HepG2 (cell line): ENCODE measurements around the gene SNCAIP. TPM values are rescaled to one million over a fixed set of nuclear protein-coding genes. Genes with fewer than 3 reads are reported as not detected.

ENCODE experiments used
- ATAC-seq: fragments of 200-7000 bp; cut with Tn5 transposase; 3 replicates; pipeline ENCODE4 v1.9.1; 2020; ENCODE audit warnings: mild to moderate bottlenecking, moderate library complexity
- BruUV-seq: library from RNA; stranded (reverse); fragments of 400-500 nt; replicated peaks from 2 replicates; lab custom pipeline; 2021; lab: Mats Ljungman, UMichigan
- CTCF ChIA-PET: fragments of 300-600 bp; formaldehyde crosslinking; extraction: SDS; loops from one replicate; lab custom pipeline; 2021; ENCODE audit warnings: low total read pairs, inconsistent platforms, low intra/inter-chr PET ratio; lab: Yijun Ruan, JAX
- POLR2A ChIA-PET: fragments of 350-600 bp; sonication (Branson Sonifier 250); formaldehyde crosslinking; loops from one replicate; lab custom pipeline; 2020; ENCODE audit warnings: antibody characterized with exemption, inconsistent platforms; lab: Yijun Ruan, JAX
- DNase-seq: peaks from one replicate; pipeline ENCODE4 v3.0.0-alpha.2; 2015; ENCODE audit warnings: low spot score
- FAIRE-seq: peaks from 3 replicates; lab custom pipeline; 2011; peaks lifted over from hg19 to GRCh38; lab: Jason Lieb, UNC
- H2AFZ ChIP-seq: one replicate; pipeline ENCODE4 v1.6.1; 2011; ENCODE audit warnings: low read length, inconsistent platforms
- H3K27ac ChIP-seq: fragments of 300-600 bp; 3 replicates; pipeline ENCODE4 v1.8.0; 2011; ENCODE audit warnings: mixed run types, mild to moderate bottlenecking, mixed read lengths, low read length, inconsistent platforms; ENCODE audit not compliant: insufficient read depth; ENCODE audit errors: extremely low read length
- H3K27me3 ChIP-seq, 2 experiments: fragments of 200-600 bp in 1 of 2; 2 replicates in 1 of 2; 3 replicates in 1 of 2; pipeline versions ENCODE4 v1.6.0 to v1.8.0; 2011; ENCODE audit warnings: low read length in 2 of 2, mild to moderate bottlenecking in 2 of 2, moderate library complexity in 2 of 2, inconsistent platforms in 1 of 2; ENCODE audit not compliant: insufficient read depth in 2 of 2, control insufficient read depth in 1 of 2
- H3K36me3 ChIP-seq, 2 experiments: fragments of 200-600 bp in 1 of 2; replicated peaks in 1 of 2; 2 replicates in 1 of 2; 3 replicates in 1 of 2; pipeline versions ENCODE4 v1.5.1 to v1.8.0; 2011; ENCODE audit warnings: low read length in 2 of 2, inconsistent platforms in 1 of 2; ENCODE audit not compliant: insufficient read depth in 2 of 2, control insufficient read depth in 1 of 2
- H3K4me1 ChIP-seq: 2 replicates; pipeline ENCODE4 v1.5.1; 2012; ENCODE audit warnings: low read length, inconsistent platforms; ENCODE audit not compliant: insufficient read depth
- H3K4me2 ChIP-seq: 2 replicates; pipeline ENCODE4 v1.6.0; 2011; ENCODE audit warnings: low read depth, low read length, inconsistent platforms
- H3K4me3 ChIP-seq, 3 experiments: fragments of 200-600 bp in 1 of 3; sonication (generic), shearing (Covaris generic) in 1 of 3; replicated peaks in 1 of 3; 2 replicates each; pipeline ENCODE4 v1.5.1; 2011 to 2016; ENCODE audit warnings: low read length in 3 of 3, inconsistent platforms in 2 of 3, low read depth in 2 of 3, mild to moderate bottlenecking in 2 of 3, control low read depth in 1 of 3, mixed read lengths in 1 of 3; ENCODE audit not compliant: insufficient read depth in 1 of 3
- H3K79me2 ChIP-seq: one replicate; pipeline ENCODE4 v1.6.1; 2011; ENCODE audit warnings: low read length, inconsistent platforms; ENCODE audit not compliant: insufficient read depth
- H3K9ac ChIP-seq: 2 replicates; pipeline ENCODE4 v1.6.0; 2011; ENCODE audit warnings: mild to moderate bottlenecking, low read depth, low read length, inconsistent platforms; ENCODE audit not compliant: insufficient read depth
- H3K9me3 ChIP-seq: 2 replicates; pipeline ENCODE4 v1.5.1; 2012; ENCODE audit warnings: mild to moderate bottlenecking, low read length
- H4K20me1 ChIP-seq: 2 replicates; pipeline ENCODE4 v1.6.0; 2011; ENCODE audit warnings: inconsistent platforms, mild to moderate bottlenecking, low read length, moderate library complexity; ENCODE audit not compliant: insufficient read depth
- CCDC6 ChIP-seq: sonication (generic); formaldehyde crosslinking; IDR thresholded peaks from 2 replicates; pipeline ENCODE4 v1.8.1; 2022; ENCODE audit warnings: mild to moderate bottlenecking, missing genetic modification reagents, moderate library complexity
- HNRNPUL1 ChIP-seq: fragments of 200-400 bp; formaldehyde crosslinking; IDR thresholded peaks from 2 replicates; pipeline ENCODE4 v1.6.1; 2017; ENCODE audit warnings: low read depth, mild to moderate bottlenecking, low read length, moderate library complexity
- KAT7 ChIP-seq: IDR thresholded peaks from 2 replicates; pipeline ENCODE4 v1.6.1; 2018; ENCODE audit warnings: borderline replicate concordance, missing compliant biosample characterization
- MEIS2 ChIP-seq: sonication (generic); formaldehyde crosslinking; IDR thresholded peaks from 2 replicates; pipeline ENCODE4 v1.9.0; 2021; ENCODE audit warnings: mild to moderate bottlenecking, missing genetic modification reagents
- MTA1 ChIP-seq: sonication (generic); formaldehyde crosslinking; IDR thresholded peaks from 2 replicates; pipeline ENCODE4 v1.4.0; 2020; ENCODE audit warnings: missing genetic modification reagents, mild to moderate bottlenecking, borderline replicate concordance
- SIX4 ChIP-seq: sonication (generic); formaldehyde crosslinking; IDR thresholded peaks from 2 replicates; pipeline ENCODE4 v1.4.0; 2020; ENCODE audit warnings: missing genetic modification reagents
- SPEN ChIP-seq: sonication (generic); formaldehyde crosslinking; IDR thresholded peaks from 2 replicates; pipeline ENCODE4 v1.5.1; 2020; ENCODE audit warnings: low read depth, mild to moderate bottlenecking, missing genetic modification reagents
- ZBTB21 ChIP-seq: sonication (generic); formaldehyde crosslinking; IDR thresholded peaks from 2 replicates; pipeline ENCODE4 v1.4.0; 2020; ENCODE audit warnings: missing genetic modification reagents
- ZKSCAN8 ChIP-seq: IDR thresholded peaks from 2 replicates; pipeline ENCODE4 v1.6.1; 2016; ENCODE audit warnings: borderline replicate concordance, missing genetic modification reagents, missing compliant biosample characterization
- ZMYM2 ChIP-seq: sonication (generic); formaldehyde crosslinking; IDR thresholded peaks from 2 replicates; pipeline ENCODE4 v1.8.0; 2022; ENCODE audit warnings: mild to moderate bottlenecking, missing genetic modification reagents
- ZNF143 ChIP-seq: sonication (generic); formaldehyde crosslinking; IDR thresholded peaks from 2 replicates; pipeline ENCODE4 v1.4.0; 2020; ENCODE audit warnings: missing genetic modification reagents
- ZNF484 ChIP-seq: sonication (generic); formaldehyde crosslinking; IDR thresholded peaks from 2 replicates; pipeline ENCODE4 v1.5.1; 2020; ENCODE audit warnings: mild to moderate bottlenecking, low read depth, missing genetic modification reagents, borderline replicate concordance
- ZNF644 ChIP-seq: IDR thresholded peaks from 2 replicates; pipeline ENCODE4 v1.6.1; 2016; ENCODE audit warnings: low read depth
- WGBS: methylation state at CpG from one replicate; pipeline ENCODE4 v1.1.6; 2017; ENCODE audit warnings: low lambda C conversion rate; 5-methylcytosine and 5-hydroxymethylcytosine counted together
- in situ Hi-C: cut with HindIII; loops from 2 replicates; pipeline ENCODE4 v1.10.0; 2017; ENCODE audit warnings: low pct_unique_long_range_greater_than_20kb; ENCODE audit not compliant: extremely low pct_ligation_motif_present
- intact Hi-C: fragments of 100-400 bp; cut with micrococcal nuclease; formaldehyde crosslinking; loops from one replicate; pipeline ENCODE4 v1.10.0; 2022; ENCODE audit not compliant: unreplicated experiment
- polyA plus RNA-seq, 8 experiments: library from polyadenylated mRNA; depleted of rRNA in 3 of 8; stranded (reverse) in 7 of 8; unstranded in 1 of 8; fragments of >200 nt; fragmentation: Illumina TruSeq in 4 of 8; extraction: Trizol in 4 of 8; gene quantifications; 2 replicates each; pipeline versions ENCODE4 v1.2.1 to v1.2.3, GENCODE V29; 2011 to 2016; ENCODE audit warnings: low read depth in 4 of 8, missing spikeins in 1 of 8, mixed read lengths in 1 of 8; ENCODE audit not compliant: insufficient read depth in 1 of 8
- total RNA-seq, 5 experiments: library from RNA; depleted of rRNA; stranded (reverse); fragments of >200 nt; fragmentation: Illumina TruSeq; extraction: Trizol; gene quantifications; 2 replicates each; pipeline ENCODE4 v1.2.3, GENCODE V29; 2016; ENCODE audit warnings: low read depth in 1 of 5
- TF ChIP-seq, protein P1 (sequence below): sonication (generic); formaldehyde crosslinking; IDR thresholded peaks from 2 replicates; pipeline ENCODE4 v1.8.0; 2022; ENCODE audit warnings: mild to moderate bottlenecking, missing genetic modification reagents, moderate library complexity
- TF ChIP-seq, protein P2 (sequence below): sonication (generic); formaldehyde crosslinking; IDR thresholded peaks from 2 replicates; pipeline ENCODE4 v1.5.1; 2020; ENCODE audit warnings: mild to moderate bottlenecking, missing genetic modification reagents, moderate library complexity
- TF ChIP-seq, protein P3 (sequence below): sonication (generic); formaldehyde crosslinking; conservative IDR thresholded peaks from 2 replicates; pipeline ENCODE4 v1.8.0; 2022; ENCODE audit warnings: missing genetic modification reagents
- TF ChIP-seq, protein P4 (sequence below): sonication (generic); formaldehyde crosslinking; IDR thresholded peaks from 2 replicates; pipeline ENCODE4 v1.9.0; 2022; ENCODE audit warnings: missing genetic modification reagents, mild to moderate bottlenecking, borderline replicate concordance

Gene SNCAIP
- total and polyA plus RNA-seq, 2 of the 13 experiments (the other 11 are each of a cell fraction or from before 2014, with no cell fraction given), result not detected

DNA sequence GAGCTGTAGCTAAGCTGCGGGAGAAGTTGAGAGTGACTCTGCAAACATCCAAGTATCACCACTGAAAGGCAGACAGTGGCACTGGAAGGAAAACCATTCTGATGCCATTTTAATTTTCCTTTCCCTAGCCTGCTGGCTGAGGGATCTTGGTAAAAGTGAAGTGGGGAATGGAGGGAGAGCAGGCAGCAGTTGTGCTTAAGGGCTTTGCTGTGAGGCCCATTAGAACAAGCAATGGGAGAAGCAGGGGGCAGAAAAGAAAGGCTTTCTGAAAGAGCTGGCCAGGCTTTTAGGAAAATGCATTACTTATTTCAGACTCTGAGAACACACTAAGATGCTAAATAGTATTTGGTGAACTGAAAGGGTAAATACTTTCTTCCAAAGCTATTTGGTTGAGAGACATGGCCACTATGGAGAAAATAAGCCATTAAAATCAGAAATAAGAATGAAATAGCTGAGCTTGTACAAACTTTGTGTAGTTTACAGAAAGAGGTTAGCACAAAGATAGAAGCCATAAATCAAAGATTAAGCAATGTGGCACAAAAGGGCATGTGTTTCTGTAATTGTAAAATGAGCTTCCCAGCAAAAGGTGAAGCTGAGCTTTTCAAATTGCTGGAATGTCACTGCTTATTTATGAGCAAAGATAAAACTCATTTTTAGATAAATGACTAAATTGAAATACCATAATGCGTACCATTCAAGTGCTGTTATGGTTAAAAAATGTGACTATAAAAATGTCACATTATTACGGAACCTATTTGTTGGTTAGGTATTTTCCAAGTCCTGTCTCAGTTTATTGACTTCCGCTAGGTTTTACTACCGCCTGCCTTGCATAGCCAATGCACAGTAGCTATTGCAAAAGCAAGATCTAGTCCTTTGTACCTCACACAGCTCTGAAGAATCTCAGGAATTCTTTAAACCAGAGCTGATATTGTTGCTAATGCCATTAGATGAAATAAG, 20.8 kb downstream of the SNCAIP start (continued):
- TF ChIP-seq ZBTB21 (CRISPR knock-in tag) (no peak), HNRNPUL1 (no peak), ZMYM2 (CRISPR knock-in tag) (no peak), CCDC6 (CRISPR knock-in tag) (no peak), ZNF644 (CRISPR knock-in tag) (no peak)
- TF ChIP-seq, protein P1, sequence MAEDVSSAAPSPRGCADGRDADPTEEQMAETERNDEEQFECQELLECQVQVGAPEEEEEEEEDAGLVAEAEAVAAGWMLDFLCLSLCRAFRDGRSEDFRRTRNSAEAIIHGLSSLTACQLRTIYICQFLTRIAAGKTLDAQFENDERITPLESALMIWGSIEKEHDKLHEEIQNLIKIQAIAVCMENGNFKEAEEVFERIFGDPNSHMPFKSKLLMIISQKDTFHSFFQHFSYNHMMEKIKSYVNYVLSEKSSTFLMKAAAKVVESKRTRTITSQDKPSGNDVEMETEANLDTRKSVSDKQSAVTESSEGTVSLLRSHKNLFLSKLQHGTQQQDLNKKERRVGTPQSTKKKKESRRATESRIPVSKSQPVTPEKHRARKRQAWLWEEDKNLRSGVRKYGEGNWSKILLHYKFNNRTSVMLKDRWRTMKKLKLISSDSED (CRISPR knock-in tag), result no peak

DNA sequence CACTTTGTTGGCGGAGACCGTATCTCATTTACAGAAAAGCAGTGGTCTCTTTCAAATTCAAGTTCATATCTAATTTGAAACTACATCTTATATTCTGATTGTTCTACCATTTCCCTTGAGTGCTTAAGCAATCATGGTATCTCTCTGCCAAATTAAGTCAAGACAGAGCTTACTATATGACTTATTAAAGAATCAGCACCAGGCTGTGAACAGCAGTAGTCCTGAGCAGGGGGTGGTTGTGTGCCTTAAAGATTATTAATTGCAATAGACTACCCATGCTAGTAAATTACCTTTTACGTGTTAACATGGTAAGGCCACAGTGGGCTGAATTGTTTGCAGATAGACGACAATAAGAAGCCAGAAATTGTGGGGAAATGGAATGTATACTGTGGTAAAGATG, 21.5 kb downstream of the SNCAIP start:
- no TSS peak for BruUV-seq
- no peak for DNase-seq
- H3K79me2 ChIP-seq, result no peaks in the 10 kb centered on the region
- intact Hi-C loops, result no loop called here
- whole genome bisulfite sequencing, result 41% methylated on average over 4 of the region's 4 CpGs
- no peaks in the 10 kb centered on the region for H3K27me3 ChIP-seq
- in situ Hi-C loops, result no loop called here
- ChIA-PET POLR2A (no interaction called here), CTCF (no interaction called here)
- no peak for ATAC-seq
- no peaks in the 10 kb centered on the region for H3K4me1 ChIP-seq
- H3K27ac ChIP-seq, result no peak overlapping the region
- no peaks in the 10 kb centered on the region for H3K36me3 ChIP-seq
- H3K9me3 ChIP-seq, result no peaks in the 10 kb centered on the region
- H2AFZ ChIP-seq, result no peak overlapping the region
- no peak for FAIRE-seq
- no peaks in the 10 kb centered on the region for H4K20me1 ChIP-seq
- no peak overlapping the region for H3K9ac ChIP-seq
- H3K4me3 ChIP-seq, result no peak overlapping the region
- H3K4me2 ChIP-seq, result no peak overlapping the region
- TF ChIP-seq SPEN (CRISPR knock-in tag), result no peak
- no peak for TF ChIP-seq MTA1 (CRISPR knock-in tag)
- TF ChIP-seq SIX4 (CRISPR knock-in tag), result no peak
- TF ChIP-seq, protein P2, sequence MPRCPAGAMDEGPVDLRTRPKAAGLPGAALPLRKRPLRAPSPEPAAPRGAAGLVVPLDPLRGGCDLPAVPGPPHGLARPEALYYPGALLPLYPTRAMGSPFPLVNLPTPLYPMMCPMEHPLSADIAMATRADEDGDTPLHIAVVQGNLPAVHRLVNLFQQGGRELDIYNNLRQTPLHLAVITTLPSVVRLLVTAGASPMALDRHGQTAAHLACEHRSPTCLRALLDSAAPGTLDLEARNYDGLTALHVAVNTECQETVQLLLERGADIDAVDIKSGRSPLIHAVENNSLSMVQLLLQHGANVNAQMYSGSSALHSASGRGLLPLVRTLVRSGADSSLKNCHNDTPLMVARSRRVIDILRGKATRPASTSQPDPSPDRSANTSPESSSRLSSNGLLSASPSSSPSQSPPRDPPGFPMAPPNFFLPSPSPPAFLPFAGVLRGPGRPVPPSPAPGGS (CRISPR knock-in tag), result no peak
- no peak for TF ChIP-seq ZNF484 (CRISPR knock-in tag)
- TF ChIP-seq ZNF143 (CRISPR knock-in tag), result no peak
- TF ChIP-seq, protein P3, sequence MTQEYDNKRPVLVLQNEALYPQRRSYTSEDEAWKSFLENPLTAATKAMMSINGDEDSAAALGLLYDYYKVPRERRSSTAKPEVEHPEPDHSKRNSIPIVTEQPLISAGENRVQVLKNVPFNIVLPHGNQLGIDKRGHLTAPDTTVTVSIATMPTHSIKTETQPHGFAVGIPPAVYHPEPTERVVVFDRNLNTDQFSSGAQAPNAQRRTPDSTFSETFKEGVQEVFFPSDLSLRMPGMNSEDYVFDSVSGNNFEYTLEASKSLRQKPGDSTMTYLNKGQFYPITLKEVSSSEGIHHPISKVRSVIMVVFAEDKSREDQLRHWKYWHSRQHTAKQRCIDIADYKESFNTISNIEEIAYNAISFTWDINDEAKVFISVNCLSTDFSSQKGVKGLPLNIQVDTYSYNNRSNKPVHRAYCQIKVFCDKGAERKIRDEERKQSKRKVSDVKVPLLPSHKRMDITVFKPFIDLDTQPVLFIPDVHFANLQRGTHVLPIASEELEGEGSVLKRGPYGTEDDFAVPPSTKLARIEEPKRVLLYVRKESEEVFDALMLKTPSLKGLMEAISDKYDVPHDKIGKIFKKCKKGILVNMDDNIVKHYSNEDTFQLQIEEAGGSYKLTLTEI (CRISPR knock-in tag), result no peak
- TF ChIP-seq, protein P4, sequence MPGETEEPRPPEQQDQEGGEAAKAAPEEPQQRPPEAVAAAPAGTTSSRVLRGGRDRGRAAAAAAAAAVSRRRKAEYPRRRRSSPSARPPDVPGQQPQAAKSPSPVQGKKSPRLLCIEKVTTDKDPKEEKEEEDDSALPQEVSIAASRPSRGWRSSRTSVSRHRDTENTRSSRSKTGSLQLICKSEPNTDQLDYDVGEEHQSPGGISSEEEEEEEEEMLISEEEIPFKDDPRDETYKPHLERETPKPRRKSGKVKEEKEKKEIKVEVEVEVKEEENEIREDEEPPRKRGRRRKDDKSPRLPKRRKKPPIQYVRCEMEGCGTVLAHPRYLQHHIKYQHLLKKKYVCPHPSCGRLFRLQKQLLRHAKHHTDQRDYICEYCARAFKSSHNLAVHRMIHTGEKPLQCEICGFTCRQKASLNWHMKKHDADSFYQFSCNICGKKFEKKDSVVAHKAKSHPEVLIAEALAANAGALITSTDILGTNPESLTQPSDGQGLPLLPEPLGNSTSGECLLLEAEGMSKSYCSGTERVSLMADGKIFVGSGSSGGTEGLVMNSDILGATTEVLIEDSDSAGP (CRISPR knock-in tag), result no peak
- no peak for TF ChIP-seq MEIS2
- no peak for TF ChIP-seq ZKSCAN8 (CRISPR knock-in tag)
- no peak for TF ChIP-seq KAT7 (CRISPR knock-in tag)
